ENCODE measurements around the gene CCDC178.
"Not testable (repeated sequence)": the region's sequence is repeated elsewhere in the genome, so short reads cannot be mapped to it uniquely, and the experiment has no call there.

CCDC178 gene, protein sequence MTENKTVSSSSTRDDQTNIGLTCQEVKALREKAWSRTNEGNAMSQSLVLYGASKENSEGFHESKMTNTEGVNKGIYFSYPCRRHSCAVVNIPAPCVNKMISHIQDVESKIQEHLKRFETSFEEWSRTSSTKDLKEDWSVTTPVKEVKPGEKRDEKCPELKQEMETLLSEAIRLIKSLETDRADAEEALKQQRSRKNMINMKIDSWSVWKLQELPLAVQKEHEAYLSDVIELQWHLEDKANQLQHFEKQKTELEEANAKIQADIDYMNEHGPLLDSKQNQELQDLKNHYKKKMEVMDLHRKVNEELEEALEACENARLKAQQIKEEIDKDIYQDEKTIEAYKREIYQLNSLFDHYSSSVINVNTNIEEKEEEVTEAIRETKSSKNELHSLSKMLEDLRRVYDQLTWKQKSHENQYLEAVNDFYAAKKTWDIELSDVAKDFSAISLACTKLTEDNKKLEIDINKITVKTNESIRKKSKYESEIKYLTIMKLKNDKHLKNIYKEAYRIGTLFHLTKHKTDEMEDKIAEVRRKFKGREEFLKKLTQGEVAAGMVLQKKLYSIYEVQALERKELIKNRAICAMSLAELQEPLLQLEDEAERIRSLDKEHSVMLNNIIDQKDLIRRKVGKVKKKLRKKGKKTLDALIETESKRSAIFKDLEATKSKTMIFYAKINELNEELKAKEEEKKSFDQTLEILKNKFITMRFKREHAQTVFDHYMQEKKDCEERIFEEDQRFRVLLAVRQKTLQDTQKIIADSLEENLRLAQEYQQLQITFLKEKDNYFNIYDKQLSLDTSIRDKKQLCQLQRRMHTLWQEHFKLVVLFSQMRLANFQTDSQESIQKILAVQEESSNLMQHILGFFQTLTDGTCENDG

GRCh38 chr18:33440060-33441043 lies at the start of gene CCDC178:
Gene CCDC178, minus strand, starts transcription at chr18:33440721. Its CDS starts 28,633 bp downstream, at chr18:33412088.
- in situ Hi-C loops (cut with MboI; ENCODE audit: low sequenced_read_pairs): no loop called here

DNA sequence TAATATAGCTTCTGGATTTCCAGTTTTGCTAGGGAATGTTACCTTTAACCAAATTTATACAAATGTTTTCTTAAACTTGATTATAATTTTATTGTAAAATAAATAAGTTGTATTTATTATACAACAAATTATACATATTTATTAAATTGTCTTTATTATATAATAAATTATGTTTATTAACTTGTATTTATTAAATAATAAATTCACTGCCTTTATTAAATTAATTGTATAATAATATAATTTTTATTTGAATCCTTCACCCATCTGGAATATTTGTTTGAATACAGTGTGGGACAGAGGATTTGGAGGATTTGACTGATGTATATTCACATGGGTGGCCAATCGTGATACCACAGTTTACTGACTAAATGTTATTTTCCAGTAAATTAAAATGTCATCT lies 43.4 kb upstream of the CCDC178 start:
- in situ Hi-C loops (cut with MboI; ENCODE audit: low sequenced_read_pairs): no loop called here

- in situ Hi-C loops (cut with MboI; ENCODE audit: low sequenced_read_pairs): no loop called here
These were observed 32.0 kb upstream of the CCDC178 start for GRCh38 chr18:33472509-33472908.

- in situ Hi-C loops (cut with MboI; ENCODE audit: low sequenced_read_pairs): no loop called here
These were observed 29.7 kb upstream of the CCDC178 start for GRCh38 chr18:33470216-33470615.

DNA sequence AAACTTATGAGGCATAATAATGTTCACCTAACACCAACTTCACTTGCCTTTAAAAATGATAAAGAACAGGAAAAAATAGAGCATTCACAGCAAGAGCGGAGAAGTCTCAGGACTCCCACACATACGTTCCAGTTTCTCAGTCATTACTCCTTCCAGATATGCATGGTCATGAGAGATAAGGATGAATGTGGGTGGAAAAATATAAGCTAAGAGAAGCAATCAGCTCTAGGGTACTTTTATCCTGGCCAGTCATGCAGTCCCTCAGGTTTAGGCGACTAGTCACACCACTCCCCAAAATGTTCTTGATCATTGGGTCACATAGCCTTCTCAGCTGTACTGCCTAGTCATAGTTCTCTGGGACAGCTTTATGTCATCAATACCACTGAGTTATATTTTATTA lies 29.2 kb upstream of the CCDC178 start:
- in situ Hi-C loops (cut with MboI; ENCODE audit: low sequenced_read_pairs): no loop called here

DNA sequence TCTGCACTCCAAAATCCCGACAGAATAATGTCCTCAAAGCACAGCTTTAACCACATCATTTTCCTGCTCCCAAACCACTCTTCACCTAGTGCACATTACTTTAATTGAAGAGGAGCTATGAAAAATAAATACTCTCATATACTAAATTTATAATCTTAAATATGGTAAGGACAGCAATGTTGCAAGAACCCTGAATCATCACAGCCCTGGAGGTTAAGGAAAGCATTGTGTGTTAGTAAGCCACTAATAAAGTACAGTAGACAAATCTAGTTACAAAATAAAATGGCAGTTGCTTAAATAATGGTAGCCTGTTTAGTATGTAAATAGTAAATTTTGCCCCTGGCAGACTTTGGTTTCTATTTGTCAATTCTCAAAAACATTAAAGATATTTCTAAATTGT lies 27.0 kb upstream of the CCDC178 start:
- in situ Hi-C loops (cut with MboI; ENCODE audit: low sequenced_read_pairs): no loop called here

DNA sequence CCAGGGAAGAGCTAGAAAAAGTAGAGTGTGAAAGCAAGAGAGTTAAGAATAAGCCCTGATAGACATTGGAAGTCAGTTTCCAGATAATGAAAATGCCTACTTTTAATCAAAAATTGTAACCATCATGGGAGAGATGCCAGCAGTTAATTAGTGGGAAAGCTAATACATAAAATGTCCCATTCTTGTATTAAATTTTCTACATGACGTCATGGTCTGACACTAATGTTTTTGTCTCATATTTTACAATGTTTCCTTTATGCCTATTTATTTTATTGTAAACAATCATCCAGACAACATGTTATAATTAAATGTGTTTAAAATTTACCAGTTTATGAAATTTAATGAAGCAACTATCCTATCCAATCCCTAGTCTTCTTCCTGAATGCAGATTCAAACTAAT lies 26.3 kb upstream of the CCDC178 start:
- in situ Hi-C loops (cut with MboI; ENCODE audit: low sequenced_read_pairs): no loop called here

- in situ Hi-C loops (cut with MboI; ENCODE audit: low sequenced_read_pairs): no loop called here
These were observed 20.2 kb upstream of the CCDC178 start for GRCh38 chr18:33460681-33461080.

- in situ Hi-C loops (cut with MboI; ENCODE audit: low sequenced_read_pairs): no loop called here
These were observed 19.1 kb upstream of the CCDC178 start for GRCh38 chr18:33459612-33460011.

GRCh38 chr18:33446604-33447003 lies 6.1 kb upstream of the CCDC178 start:
- in situ Hi-C loops (cut with MboI; ENCODE audit: low sequenced_read_pairs): no loop called here

DNA sequence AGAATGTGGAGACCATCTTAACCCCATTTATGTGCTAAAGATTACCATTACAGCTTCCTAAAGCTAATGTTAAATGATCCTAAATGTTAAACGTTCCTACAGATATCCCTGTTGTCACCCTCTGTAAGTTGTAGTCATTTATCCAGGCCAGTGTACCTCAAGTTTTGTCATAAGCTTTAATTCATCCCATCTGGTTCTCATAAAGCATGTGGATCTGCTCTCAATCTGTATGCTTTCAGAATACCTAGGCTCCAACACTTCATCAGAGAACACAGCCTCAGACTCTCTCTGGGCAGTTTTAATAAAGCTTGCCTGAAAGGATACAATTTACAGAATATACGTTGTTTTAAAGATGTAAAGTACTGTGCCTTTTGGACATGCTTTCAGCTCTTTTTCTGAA lies 4.2 kb upstream of the CCDC178 start:
- in situ Hi-C loops (cut with MboI; ENCODE audit: low sequenced_read_pairs): no loop called here

GRCh38 chr18:33432857-33433256 lies 7.7 kb downstream of the CCDC178 start:
- in situ Hi-C loops (cut with MboI; ENCODE audit: low sequenced_read_pairs): no loop called here

DNA sequence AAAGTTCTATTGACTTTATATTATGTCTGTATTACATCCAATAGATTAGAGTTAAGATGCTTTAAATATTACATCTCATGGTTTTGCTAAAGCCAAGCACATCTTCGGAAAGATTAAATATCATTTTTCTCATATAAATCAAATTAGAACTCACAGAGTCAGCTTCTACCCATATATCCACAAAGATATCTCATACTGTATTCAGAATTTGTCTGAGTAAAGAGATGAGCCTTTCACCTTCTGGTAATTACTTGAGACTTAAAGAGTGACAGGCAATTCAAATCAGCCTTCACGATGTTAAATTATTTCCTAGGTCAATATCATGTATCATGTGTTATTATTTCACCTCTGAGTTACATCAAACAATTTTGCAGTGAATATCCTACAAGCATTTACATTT lies 13.0 kb downstream of the CCDC178 start:
- in situ Hi-C loops (cut with MboI; ENCODE audit: low sequenced_read_pairs): no loop called here

GRCh38 chr18:33424266-33424946 lies 16.1 kb downstream of the CCDC178 start:
- in situ Hi-C loops (cut with MboI; ENCODE audit: low sequenced_read_pairs): no loop called here

- in situ Hi-C loops (cut with MboI; ENCODE audit: low sequenced_read_pairs): no loop called here
These were observed 19.3 kb downstream of the CCDC178 start for GRCh38 chr18:33421225-33421624.

GRCh38 chr18:33404244-33404873 lies 36.2 kb downstream of the CCDC178 start:
- in situ Hi-C loops (cut with MboI; ENCODE audit: low sequenced_read_pairs): no loop called here

GRCh38 chr18:33398939-33399338 lies 41.6 kb downstream of the CCDC178 start:
- in situ Hi-C loops (cut with MboI; ENCODE audit: low sequenced_read_pairs): not testable (repeated sequence)

DNA sequence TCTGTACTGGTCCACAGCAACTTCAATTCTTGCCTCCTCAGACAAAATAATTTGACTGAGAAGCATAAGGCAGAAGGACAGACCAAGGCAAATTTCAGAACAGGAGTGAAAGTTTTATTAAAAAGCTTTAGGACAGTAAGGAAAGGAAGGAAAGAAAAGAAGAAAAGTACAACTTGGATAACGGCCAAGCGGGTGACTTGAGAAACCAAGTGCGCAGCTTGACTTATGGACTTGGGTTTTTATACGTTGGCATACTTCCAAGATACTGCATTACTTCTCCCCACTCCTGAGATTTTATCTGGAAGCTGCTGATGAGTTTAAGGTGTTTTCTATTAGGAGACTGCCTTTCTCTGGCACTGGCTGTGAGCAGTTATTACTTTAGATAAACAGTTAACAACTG lies 64.7 kb downstream of the CCDC178 start:
- in situ Hi-C loops (cut with MboI; ENCODE audit: low sequenced_read_pairs): no loop called here

DNA sequence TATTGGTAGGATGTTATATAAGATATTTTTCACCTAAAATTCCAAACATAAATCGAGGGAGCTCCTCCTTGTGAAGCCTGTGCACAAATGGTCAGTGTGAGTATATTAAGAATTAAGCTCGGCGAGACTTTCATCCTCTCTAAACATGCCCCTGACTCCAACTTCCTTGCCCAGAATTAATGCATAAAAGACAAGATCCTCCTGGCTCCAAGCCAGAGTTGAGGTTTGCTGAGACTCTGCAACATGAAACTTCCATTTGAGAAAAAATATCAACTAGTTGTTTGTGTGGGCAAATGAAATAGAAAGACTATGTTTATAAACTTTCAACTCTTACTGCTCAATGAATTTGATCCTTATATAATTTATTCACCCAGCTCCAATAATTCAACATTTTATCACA lies 68.1 kb downstream of the CCDC178 start:
- in situ Hi-C loops (cut with MboI; ENCODE audit: low sequenced_read_pairs): no loop called here

All from HL-60/S4 treated with phorbol 12-myristate 13-acetate at 8.2 ng/mL for 4 days and 3 days (cell line).